HG02678 (cell line): ENCODE measurements around the gene PLSCR2.
"Not testable (repeated sequence)": the region's sequence is repeated elsewhere in the genome, so short reads cannot be mapped to it uniquely, and the experiment has no call there.

ENCODE experiments used
- ATAC-seq: cut with Tn5 transposase; IDR thresholded peaks from one replicate; pipeline ENCODE4 v1.9.1; 2021; ENCODE audit warnings: mild to moderate bottlenecking, moderate library complexity; ENCODE audit not compliant: unreplicated experiment

The PLSCR2 gene

GRCh38 chr3:146469150-146470017, at the start of gene PLSCR2:
TSS of gene PLSCR2 (minus strand) at chr3:146469561. CDS start at chr3:146459904, 9,657 bp downstream.
- ATAC-seq, result peak; percentile 96

- no peak for ATAC-seq
Observed at GRCh38 chr3:146517684-146518435, 48.5 kb upstream of the PLSCR2 start.

- no peak for ATAC-seq
Observed at GRCh38 chr3:146513386-146514051, 44.2 kb upstream of the PLSCR2 start.

- no peak for ATAC-seq
Observed at GRCh38 chr3:146511402-146512134, 42.2 kb upstream of the PLSCR2 start.

- no peak for ATAC-seq
Observed at GRCh38 chr3:146507331-146508120, 38.2 kb upstream of the PLSCR2 start.

- no peak for ATAC-seq
Observed at GRCh38 chr3:146505516-146505915, 36.2 kb upstream of the PLSCR2 start.

GRCh38 chr3:146504498-146505197, 35.3 kb upstream of the PLSCR2 start:
- no peak for ATAC-seq

- ATAC-seq, result peak; percentile 94
Observed at GRCh38 chr3:146503461-146504202, 34.3 kb upstream of the PLSCR2 start.

- ATAC-seq, result no peak
Observed at GRCh38 chr3:146502887-146503460, 33.6 kb upstream of the PLSCR2 start.

GRCh38 chr3:146501752-146502151, 32.4 kb upstream of the PLSCR2 start:
- no peak for ATAC-seq

GRCh38 chr3:146499701-146500100, 30.3 kb upstream of the PLSCR2 start:
- ATAC-seq, result no peak

GRCh38 chr3:146498002-146498736, 28.8 kb upstream of the PLSCR2 start:
- no peak for ATAC-seq

- ATAC-seq, result not testable (repeated sequence)
Observed at GRCh38 chr3:146497145-146497843, 27.9 kb upstream of the PLSCR2 start.

GRCh38 chr3:146496726-146497125, 27.4 kb upstream of the PLSCR2 start:
- no peak for ATAC-seq

GRCh38 chr3:146496251-146496650, 26.9 kb upstream of the PLSCR2 start:
- ATAC-seq, result no peak

GRCh38 chr3:146493761-146494160, 24.4 kb upstream of the PLSCR2 start:
- no peak for ATAC-seq

- ATAC-seq, result no peak
Observed at GRCh38 chr3:146493221-146493620, 23.9 kb upstream of the PLSCR2 start.
